Astrocyte of the spinal cord (primary cell): Measurements from ENCODE around the gene ATP10D.

ENCODE experiments used
- DNase-seq: peaks from one replicate; pipeline ENCODE4 v3.0.0; 2011; ENCODE audit warnings: low read depth, low spot score
- H3K4me3 ChIP-seq: 2 replicates; pipeline ENCODE4 v1.5.1; 2011; ENCODE audit warnings: low read depth, mild to moderate bottlenecking, low read length, moderate library complexity
- in situ Hi-C: cut with HindIII; loops from 2 replicates; pipeline ENCODE4 v1.10.0; 2017; ENCODE audit warnings: low sequenced_read_pairs
- TF ChIP-seq, protein P1 (sequence below): IDR thresholded peaks from 2 replicates; pipeline ENCODE4 v1.5.1; 2012; ENCODE audit warnings: low read depth, mild to moderate bottlenecking, low read length, inconsistent platforms

The ATP10D gene

DNA sequence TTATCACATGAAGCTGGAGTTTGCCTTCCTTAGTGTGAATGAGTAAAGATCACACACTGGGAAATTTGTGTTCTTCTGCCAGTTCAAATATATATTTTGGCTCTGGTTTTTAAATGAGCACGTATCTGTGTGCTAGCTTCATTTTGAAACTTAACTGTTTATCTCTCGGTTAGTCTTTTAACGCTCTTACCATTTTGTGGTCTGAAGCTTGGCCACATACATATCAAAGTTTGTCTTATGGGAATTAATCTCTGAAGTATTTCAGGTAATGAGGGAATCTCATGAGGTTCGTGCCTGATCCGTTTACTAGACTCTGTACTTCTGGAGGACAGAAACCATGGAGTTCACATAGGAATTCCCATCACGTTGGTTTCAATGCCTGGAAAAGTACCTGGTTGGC, 13.8 kb downstream of the ATP10D start:
- no peak overlapping the region for H3K4me3 ChIP-seq
- no peak for DNase-seq
- TF ChIP-seq, protein P1, sequence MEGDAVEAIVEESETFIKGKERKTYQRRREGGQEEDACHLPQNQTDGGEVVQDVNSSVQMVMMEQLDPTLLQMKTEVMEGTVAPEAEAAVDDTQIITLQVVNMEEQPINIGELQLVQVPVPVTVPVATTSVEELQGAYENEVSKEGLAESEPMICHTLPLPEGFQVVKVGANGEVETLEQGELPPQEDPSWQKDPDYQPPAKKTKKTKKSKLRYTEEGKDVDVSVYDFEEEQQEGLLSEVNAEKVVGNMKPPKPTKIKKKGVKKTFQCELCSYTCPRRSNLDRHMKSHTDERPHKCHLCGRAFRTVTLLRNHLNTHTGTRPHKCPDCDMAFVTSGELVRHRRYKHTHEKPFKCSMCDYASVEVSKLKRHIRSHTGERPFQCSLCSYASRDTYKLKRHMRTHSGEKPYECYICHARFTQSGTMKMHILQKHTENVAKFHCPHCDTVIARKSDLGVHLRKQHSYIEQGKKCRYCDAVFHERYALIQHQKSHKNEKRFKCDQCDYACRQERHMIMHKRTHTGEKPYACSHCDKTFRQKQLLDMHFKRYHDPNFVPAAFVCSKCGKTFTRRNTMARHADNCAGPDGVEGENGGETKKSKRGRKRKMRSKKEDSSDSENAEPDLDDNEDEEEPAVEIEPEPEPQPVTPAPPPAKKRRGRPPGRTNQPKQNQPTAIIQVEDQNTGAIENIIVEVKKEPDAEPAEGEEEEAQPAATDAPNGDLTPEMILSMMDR, result no peak
- in situ Hi-C loops, result no loop called here

DNA sequence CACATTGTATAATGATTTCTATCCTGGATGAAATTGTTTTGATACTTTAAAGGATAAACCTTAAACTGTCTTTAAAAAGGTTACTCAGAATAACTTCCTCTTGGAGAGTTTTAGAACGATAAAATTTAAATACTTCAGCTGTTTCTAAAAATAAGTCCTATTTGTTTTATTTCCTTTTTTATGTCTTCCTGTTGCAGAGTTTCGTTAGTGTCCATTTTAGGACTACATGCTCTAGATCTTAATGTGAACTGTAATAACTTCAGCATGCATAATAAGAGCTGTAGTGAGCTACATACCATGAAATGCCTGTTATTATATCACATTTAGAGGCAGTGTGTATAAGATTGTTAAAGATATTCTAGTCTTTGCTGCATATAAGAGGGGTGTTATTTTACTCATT, 14.6 kb downstream of the ATP10D start:
- in situ Hi-C loops, result no loop called here
- DNase-seq, result no peak

DNA sequence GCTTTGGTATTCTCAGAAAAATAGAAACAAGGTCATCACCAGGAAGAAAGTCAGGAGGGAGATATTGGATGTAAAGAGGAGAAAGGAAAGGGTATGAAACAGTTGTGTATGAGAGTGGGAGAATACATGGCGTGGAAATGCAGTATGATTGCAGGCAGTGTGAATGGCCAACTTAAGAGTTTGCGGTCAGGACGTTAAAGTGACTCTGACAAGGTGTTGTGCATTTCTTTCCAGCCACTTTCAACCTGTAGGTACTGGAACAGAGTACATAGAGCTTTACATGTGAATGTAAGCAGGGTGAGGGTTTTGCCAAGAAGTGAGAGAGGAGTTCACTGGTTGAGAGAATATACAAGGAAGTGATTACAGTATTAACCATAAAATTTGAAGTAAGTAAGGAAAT, 15.7 kb downstream of the ATP10D start:
- in situ Hi-C loops, result no loop called here

More for the DNA sequence above, 14.6 kb downstream of the ATP10D start:
- TF ChIP-seq, protein P1, result no peak
- H3K4me3 ChIP-seq, result no peak overlapping the region

DNA sequence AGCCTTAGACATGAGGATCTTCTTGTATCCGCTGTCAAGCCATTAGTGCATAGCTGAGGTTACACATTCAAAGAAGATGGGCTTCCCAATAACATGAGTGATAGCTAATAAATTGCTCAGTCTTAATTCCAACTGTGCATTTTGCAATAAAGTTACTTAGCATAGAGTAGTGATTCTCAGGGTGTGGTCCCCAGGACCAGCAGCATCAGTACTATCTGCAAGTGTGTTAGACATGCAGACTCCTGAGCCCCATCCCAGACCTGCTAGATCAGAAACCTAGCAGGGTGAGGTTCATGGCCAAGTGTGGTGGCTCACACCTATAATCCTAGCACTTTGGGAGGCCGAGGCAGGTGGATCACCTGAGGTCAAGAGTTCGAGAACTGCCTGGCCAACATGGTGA, 20.1 kb downstream of the ATP10D start:
- H3K4me3 ChIP-seq, result no peak overlapping the region
- no peak for DNase-seq
- TF ChIP-seq, protein P1, result no peak
- in situ Hi-C loops, result no loop called here

More for the DNA sequence above, 15.7 kb downstream of the ATP10D start:
- no peak for DNase-seq
- no peak overlapping the region for H3K4me3 ChIP-seq
- TF ChIP-seq, protein P1, result no peak

DNA sequence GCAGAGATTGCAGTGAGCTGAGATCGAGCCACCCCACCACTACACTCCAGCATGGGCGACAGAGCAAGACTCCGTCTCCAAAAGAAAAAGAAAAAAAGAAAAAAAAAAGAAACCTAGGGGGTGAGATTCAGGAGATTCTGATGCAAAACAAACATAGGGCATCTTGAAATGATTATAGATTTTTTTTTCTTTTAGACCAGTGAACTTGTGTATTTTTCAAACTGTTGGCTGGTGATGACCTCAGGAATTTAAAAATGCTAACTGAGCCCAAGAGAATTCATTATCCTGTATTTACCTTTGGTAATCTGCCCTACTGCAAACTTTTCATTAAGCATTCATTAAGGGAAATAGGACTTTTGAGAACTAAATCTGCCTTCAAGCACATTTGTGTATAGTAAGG, 20.6 kb downstream of the ATP10D start:
- no peak for DNase-seq
- TF ChIP-seq, protein P1, result no peak
- H3K4me3 ChIP-seq, result no peak overlapping the region
- in situ Hi-C loops, result no loop called here

DNA sequence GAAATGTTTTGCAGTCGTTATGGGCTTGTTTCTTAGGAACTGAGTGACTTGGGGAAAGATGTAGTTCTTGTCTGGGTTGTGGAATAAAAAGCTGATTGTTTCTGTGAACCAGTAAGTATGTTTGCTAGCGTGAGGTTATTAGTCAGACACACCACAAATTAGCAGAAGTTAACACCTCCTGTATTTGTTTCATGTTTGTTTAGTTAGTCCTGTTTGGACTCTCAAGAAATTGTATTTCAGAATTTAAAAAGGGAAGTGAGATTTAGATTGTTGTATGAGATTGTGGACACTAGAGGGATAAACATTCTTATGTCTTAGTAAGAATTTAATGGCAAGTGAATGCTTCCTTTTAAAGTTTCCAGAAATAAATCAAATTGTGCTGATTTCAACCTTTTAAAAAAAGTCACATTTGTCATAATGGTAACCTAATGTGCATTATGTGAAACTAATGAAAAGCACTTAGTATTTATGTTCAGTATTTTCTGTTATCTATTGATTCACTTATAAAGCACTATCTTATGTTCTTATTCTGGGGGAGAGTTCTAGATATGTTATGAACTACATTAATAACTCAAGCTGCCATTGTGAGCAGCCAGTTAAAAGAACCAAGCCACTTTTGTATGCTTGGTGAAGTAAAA, 25.6 kb downstream of the ATP10D start:
- no peak overlapping the region for H3K4me3 ChIP-seq
- in situ Hi-C loops, result no loop called here
- TF ChIP-seq, protein P1, result peak; percentile 34
- peak; percentile 57 for DNase-seq

DNA sequence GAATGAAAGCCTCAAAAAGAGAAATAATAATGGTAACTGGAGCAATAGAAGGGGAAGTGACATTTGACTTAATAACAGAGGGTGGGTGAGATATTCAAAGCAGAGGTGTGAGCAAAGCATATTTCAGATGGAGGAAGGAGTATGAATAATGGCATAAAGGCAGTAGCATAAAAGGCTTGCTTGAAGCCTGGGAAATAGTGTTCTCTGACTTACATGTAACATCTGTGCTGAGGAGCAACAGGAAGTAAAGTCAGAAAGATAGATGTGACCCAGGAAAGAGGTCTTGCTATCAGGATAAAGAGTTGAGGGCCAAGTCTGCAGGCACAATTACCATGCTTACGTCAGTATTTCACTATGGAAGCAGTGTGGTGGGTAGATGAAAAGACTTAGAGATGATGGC, 28.4 kb downstream of the ATP10D start:
- in situ Hi-C loops, result no loop called here
- TF ChIP-seq, protein P1, result no peak
- H3K4me3 ChIP-seq, result no peak overlapping the region
- DNase-seq, result no peak
